MM.1S (cell line): Measurements from ENCODE around the gene CCR2.

Experiments
- CTCF ChIP-seq: fragments of 300-600 bp; sonication (generic); IDR thresholded peaks from 2 replicates; pipeline ENCODE4 v1.5.1; 2016; ENCODE audit warnings: antibody characterized with exemption, low read length, mixed read lengths
- EZH2 ChIP-seq: fragments of 300-600 bp; sonication (generic); optimal IDR thresholded peaks from 2 replicates; pipeline ENCODE3; 2017; ENCODE audit warnings: low read depth, mild to moderate bottlenecking, antibody characterized with exemption, low read length, mixed read lengths
- EZH2phosphoT487 ChIP-seq: fragments of 300-600 bp; sonication (generic); IDR thresholded peaks from 2 replicates; pipeline ENCODE4 v1.6.1; 2018; ENCODE audit warnings: antibody characterized with exemption, low read length

- TF ChIP-seq CTCF (peak; percentile 86), EZH2phosphoT487 (no peak), EZH2 (no peak)
These were observed 14.7 kb downstream of the CCR2 start for GRCh38 chr3:46368569-46368968.
